ENCODE results near the gene MACROD2. TPM values are rescaled to one million over a fixed set of nuclear protein-coding genes. Genes with fewer than 3 reads are reported as not detected.

Gene MACROD2
- total and polyA plus RNA-seq, 2 of the 4 experiments (the other 2 are of a cell fraction) = not detected

DNA sequence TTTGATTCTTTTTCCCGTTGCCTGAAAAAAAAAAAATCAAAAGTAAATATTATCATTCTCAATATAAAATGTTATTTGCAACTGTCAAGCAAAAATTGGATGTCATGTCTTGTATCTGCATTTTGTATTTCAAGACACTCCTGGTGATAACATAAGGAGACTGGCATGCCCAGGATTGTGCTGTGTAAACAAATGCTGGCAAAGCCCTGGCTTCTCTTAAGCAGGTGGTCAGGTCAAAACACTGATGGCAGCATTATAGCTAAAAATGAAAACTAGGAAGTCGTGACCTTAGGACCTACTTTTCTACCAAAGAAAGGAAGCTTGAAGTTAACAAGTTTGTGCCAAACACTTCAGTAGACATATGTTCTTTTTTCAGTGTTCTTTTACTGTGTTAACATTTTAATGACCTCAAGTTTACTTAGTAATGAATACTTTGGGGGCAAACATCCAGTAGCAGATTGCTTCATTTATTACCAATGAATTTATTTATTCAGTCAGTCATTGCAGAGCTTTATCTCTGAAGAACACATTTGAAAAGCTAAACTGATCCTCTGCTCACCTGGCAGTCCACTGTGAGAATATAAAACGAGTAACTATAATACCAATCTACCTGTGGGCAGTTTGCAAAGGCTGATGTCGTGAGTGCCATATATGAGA is 585.2 kb downstream of the MACROD2 start:
- no peak for TF ChIP-seq RFX5 (IDR thresholded peaks at IDR 0.05; ENCODE audit: low read depth, low read length)
- TF ChIP-seq RCOR1 (IDR thresholded peaks at IDR 0.05; ENCODE audit: insufficient replicate concordance, low read length) = no peak
- TF ChIP-seq MAFK (IDR thresholded peaks at IDR 0.05; ENCODE audit: low read depth, low read length) = no peak
- TF ChIP-seq FOS (IDR thresholded peaks at IDR 0.05; ENCODE audit: low read depth, low read length) = no peak
- TF ChIP-seq CHD1 (IDR thresholded peaks at IDR 0.05; ENCODE audit: low read depth, low read length) = no peak
- TF ChIP-seq, protein P1, sequence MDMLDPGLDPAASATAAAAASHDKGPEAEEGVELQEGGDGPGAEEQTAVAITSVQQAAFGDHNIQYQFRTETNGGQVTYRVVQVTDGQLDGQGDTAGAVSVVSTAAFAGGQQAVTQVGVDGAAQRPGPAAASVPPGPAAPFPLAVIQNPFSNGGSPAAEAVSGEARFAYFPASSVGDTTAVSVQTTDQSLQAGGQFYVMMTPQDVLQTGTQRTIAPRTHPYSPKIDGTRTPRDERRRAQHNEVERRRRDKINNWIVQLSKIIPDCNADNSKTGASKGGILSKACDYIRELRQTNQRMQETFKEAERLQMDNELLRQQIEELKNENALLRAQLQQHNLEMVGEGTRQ (IDR thresholded peaks at IDR 0.05; ENCODE audit: low read depth, low read length) = no peak
- TF ChIP-seq POLR2A (IDR thresholded peaks at IDR 0.05; ENCODE audit: low read depth, low read length) = no peak
- TF ChIP-seq NFE2L2 (IDR thresholded peaks at IDR 0.05; ENCODE audit: low read depth, low read length) = no peak
- no CpG with 5 or more reads among the region's 4 CpGs for WGBS, 2 experiments (ENCODE audit: extremely low coverage in 2 of 2, insufficient read length in 1 of 2)
- intact Hi-C loops (cut with micrococcal nuclease) = no loop called here
- Histone ChIP-seq H3K36me3 (ENCODE audit: control insufficient read depth, insufficient read depth, low read length) (no peaks in the 10 kb centered on the region), H2AK9ac (replicated peaks; ENCODE audit: low read depth, low read length, poor library complexity) (no peak overlapping the region), H3K9ac (ENCODE audit: low read depth, low read length) (no peak overlapping the region), H3K79me1 (ENCODE audit: low read depth in 1 of 2, low read length in 2 of 2) (no peaks in the 10 kb centered on the region), H3K18ac (ENCODE audit: low read depth, low read length) (no peak overlapping the region), H3K23ac (ENCODE audit: low read depth, low read length) (no peak overlapping the region), H2BK120ac (ENCODE audit: low read depth, low read length) (no peak overlapping the region), H2BK5ac (ENCODE audit: low read depth, low read length, poor library complexity, severe bottlenecking) (no peak overlapping the region), H2BK15ac (ENCODE audit: low read depth, low read length) (no peak overlapping the region), H3K27ac (ENCODE audit: insufficient read depth, low read length) (no peak overlapping the region), H3K4ac (ENCODE audit: low read depth, low read length) (no peak overlapping the region), H2AK5ac (ENCODE audit: low read depth, low read length) (no peak overlapping the region), H4K91ac (ENCODE audit: insufficient read depth, low read depth, low read length) (no peak overlapping the region), H3K9me3 (ENCODE audit: control insufficient read depth, insufficient read depth, low read length) (no peaks in the 10 kb centered on the region), H3K9me1 (ENCODE audit: insufficient read depth, low read length) (no peaks in the 10 kb centered on the region), H3K56ac (ENCODE audit: extremely low read depth, insufficient read depth, low read length) (no peak overlapping the region), H3K27me3 (ENCODE audit: control insufficient read depth, insufficient read depth, low read length) (no peaks in the 10 kb centered on the region), H4K5ac (ENCODE audit: low read depth, low read length) (no peak overlapping the region), H2AFZ (replicated peaks; ENCODE audit: low read length, poor library complexity) (no peak overlapping the region), H4K8ac (ENCODE audit: low read depth in 2 of 2, low read length in 2 of 2) (no peak overlapping the region), H3K4me2 (ENCODE audit: low read depth, low read length) (no peak overlapping the region), H4K20me1 (ENCODE audit: insufficient read depth, low read length) (no peaks in the 10 kb centered on the region), H2BK20ac (ENCODE audit: low read depth, low read length) (no peak overlapping the region), H3K14ac (replicated peaks; ENCODE audit: low read depth, low read length) (no peak overlapping the region), H3K4me1 (ENCODE audit: control insufficient read depth, insufficient read depth, low read length) (no peaks in the 10 kb centered on the region), H3K4me3 (ENCODE audit: insufficient read depth, low read depth, low read length) (no peak overlapping the region)
- dilution Hi-C loops (cut with HindIII; ENCODE audit: low sequenced_read_pairs, unreplicated experiment) = no loop called here
- POLR2A ChIA-PET (ENCODE audit: unreplicated experiment) = no interaction called here
- in situ Hi-C loops (cut with MboI; ENCODE audit: low sequenced_read_pairs) = no loop called here
- CTCF ChIA-PET = no interaction called here
- DNase-seq (no peak), ATAC-seq (ENCODE audit: low read depth) (no peak)
- BruUV-seq (replicated peaks) = no TSS peak

Measured in IMR-90 (cell line).